ENCODE data around the gene RHOT2. TPM values are rescaled to one million over a fixed set of nuclear protein-coding genes. Genes with fewer than 3 reads are reported as not detected.
A peak's percentile ranks its signal among the peaks of the same experiment; 100 is the strongest.

The RHOT2 gene
- total and polyA plus RNA-seq, 2 of the 8 experiments (the other 6 are each of a cell fraction or from before 2014, with no cell fraction given), result 149 to 194 TPM

DNA sequence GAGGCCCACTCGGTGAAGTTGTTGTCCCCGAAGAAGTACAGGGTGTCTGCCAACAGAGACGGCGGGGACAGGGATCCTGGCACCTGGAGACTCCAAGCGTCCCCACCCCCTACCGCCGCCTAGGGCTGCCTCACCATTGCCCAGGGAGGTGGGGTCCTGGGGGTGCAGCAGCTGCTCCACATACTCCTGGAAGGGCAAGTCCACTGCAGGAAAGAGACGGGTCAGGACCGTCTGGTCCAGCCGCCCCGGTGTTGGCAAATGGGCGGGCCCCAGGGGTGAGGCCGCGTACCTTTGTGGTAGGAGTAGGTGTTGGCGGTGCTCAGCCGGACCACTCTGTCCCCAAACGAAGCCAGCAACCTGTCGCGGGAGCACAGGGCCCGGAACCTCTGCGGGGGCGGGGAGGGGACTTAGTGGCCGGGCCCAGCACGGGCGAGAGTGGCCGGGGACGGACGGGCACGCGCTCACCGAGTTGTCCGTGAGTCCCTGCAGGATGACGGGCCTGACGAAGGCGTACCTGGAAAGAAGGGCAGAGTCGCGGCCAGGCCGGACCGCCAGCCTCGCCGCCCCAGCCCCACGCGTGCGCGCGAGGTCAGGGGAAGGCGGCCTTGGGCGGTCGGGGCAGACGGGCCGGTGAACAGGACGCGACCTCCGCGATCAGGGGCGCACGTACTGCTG lies 15.6 kb downstream of the RHOT2 start (continued):
- no peak for TF ChIP-seq YY1 (IDR thresholded peaks at IDR 0.05; ENCODE audit: low read depth, low read length)
- 0 out of 2 replicates have a peak, but pooled peaks have one; percentile 38 for TF ChIP-seq KDM5A (IDR thresholded peaks at IDR 0.05; ENCODE audit: low read length)
- TF ChIP-seq RNF2 (IDR thresholded peaks at IDR 0.05; ENCODE audit: borderline replicate concordance, low read depth, low read length, missing control alignments, poor library complexity, severe bottlenecking), result no peak

Data from H1 (cell line).